ENCODE results near the gene APBA2. TPM values are rescaled to one million over a fixed set of nuclear protein-coding genes. Genes with fewer than 3 reads are reported as not detected.

APBA2 gene
- total RNA-seq, 6 experiments from 2014 or later, result 5.3 to 6.5 (median 6.1) TPM

DNA sequence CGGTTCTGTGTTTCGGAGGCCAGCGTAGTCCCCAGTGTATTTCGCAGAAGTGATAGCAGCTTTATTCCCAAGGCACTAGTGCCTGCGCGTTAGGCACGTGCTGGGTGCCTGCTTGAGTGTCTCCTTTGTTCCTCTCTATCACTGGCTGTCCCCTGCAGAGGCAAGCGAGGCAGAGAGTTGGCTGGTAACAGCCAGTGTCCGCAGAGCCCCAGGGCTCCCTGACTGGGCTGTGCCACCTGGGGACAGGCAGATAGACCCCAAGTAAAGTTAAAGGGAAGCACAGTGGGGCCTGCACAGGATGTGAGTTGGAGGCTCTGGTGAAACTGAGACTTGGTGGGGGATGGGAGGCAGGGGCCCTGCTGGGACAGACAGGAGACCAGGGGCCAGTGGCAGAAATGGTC lies 50.7 kb downstream of the APBA2 start:
- no peak overlapping the region for H3K27ac Mint-ChIP-seq
- DNase-seq, result no peak
- H3K36me3 Mint-ChIP-seq (ENCODE audit: low read depth), result no peaks in the 10 kb centered on the region
- no peak overlapping the region for H3K4me3 Mint-ChIP-seq
- H3K9me3 Mint-ChIP-seq, result peaks cover 5% of the 10 kb centered on the region; the same call in 1 of the 2 replicates
- TF ChIP-seq, protein P1, sequence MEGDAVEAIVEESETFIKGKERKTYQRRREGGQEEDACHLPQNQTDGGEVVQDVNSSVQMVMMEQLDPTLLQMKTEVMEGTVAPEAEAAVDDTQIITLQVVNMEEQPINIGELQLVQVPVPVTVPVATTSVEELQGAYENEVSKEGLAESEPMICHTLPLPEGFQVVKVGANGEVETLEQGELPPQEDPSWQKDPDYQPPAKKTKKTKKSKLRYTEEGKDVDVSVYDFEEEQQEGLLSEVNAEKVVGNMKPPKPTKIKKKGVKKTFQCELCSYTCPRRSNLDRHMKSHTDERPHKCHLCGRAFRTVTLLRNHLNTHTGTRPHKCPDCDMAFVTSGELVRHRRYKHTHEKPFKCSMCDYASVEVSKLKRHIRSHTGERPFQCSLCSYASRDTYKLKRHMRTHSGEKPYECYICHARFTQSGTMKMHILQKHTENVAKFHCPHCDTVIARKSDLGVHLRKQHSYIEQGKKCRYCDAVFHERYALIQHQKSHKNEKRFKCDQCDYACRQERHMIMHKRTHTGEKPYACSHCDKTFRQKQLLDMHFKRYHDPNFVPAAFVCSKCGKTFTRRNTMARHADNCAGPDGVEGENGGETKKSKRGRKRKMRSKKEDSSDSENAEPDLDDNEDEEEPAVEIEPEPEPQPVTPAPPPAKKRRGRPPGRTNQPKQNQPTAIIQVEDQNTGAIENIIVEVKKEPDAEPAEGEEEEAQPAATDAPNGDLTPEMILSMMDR (IDR thresholded peaks at IDR 0.05), result no peak
- no peaks in the 10 kb centered on the region for H3K4me1 Mint-ChIP-seq (ENCODE audit: low read depth)
- peaks cover 2% of the 10 kb centered on the region for H3K27me3 Mint-ChIP-seq (ENCODE audit: insufficient read depth)

- no peak overlapping the region for H3K27ac Mint-ChIP-seq
- no peak overlapping the region for H3K4me3 Mint-ChIP-seq
- DNase-seq, result no peak
- no peaks in the 10 kb centered on the region for H3K4me1 Mint-ChIP-seq (ENCODE audit: low read depth)
- TF ChIP-seq, protein P1 (IDR thresholded peaks at IDR 0.05), result no peak
- H3K36me3 Mint-ChIP-seq (ENCODE audit: low read depth), result 0 out of 2 replicates have a peak, but pooled peaks cover 2% of the 10 kb centered on the region
- H3K27me3 Mint-ChIP-seq (ENCODE audit: insufficient read depth), result peaks cover 2% of the 10 kb centered on the region
- H3K9me3 Mint-ChIP-seq, result peaks cover 5% of the 10 kb centered on the region; the same call in 1 of the 2 replicates
Observed at GRCh38 chr15:28937271-28937670, 51.5 kb downstream of the APBA2 start.

DNA sequence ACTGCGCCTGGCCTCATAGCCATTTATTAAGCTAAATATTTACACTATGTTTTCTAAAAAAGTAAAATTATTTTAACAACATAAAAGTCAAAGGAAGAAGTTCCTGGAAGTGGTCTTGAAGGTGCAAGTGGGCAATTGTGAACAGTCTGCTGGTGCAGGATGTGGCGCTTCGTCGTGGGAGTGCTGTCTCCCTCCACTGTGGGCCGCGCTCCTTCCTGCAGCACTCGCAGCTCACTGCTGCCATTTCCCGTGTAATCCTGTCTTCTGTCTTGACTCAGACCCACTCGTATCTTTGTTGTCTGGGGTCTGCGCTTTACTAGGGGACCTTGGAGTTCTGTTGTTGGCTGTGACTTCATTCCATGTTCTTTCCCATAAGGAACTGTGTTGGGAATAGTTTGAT lies 56.3 kb downstream of the APBA2 start:
- H3K4me1 Mint-ChIP-seq (ENCODE audit: low read depth), result no peaks in the 10 kb centered on the region
- TF ChIP-seq, protein P1 (IDR thresholded peaks at IDR 0.05), result no peak
- H3K4me3 Mint-ChIP-seq, result no peak overlapping the region
- peaks cover 5% of the 10 kb centered on the region; the same call in 1 of the 2 replicates for H3K27me3 Mint-ChIP-seq (ENCODE audit: insufficient read depth)
- 0 out of 2 replicates have a peak, but pooled peaks cover 8% of the 10 kb centered on the region for H3K36me3 Mint-ChIP-seq (ENCODE audit: low read depth)
- H3K9me3 Mint-ChIP-seq, result peaks cover 18% of the 10 kb centered on the region
- H3K27ac Mint-ChIP-seq, result no peak overlapping the region
- DNase-seq, result no peak

GRCh38 chr15:28942571-28942970 lies 56.8 kb downstream of the APBA2 start:
- DNase-seq, result no peak
- Mint-ChIP-seq H3K9me3 (peaks cover 18% of the 10 kb centered on the region), H3K27ac (no peak overlapping the region), H3K4me1 (ENCODE audit: low read depth) (no peaks in the 10 kb centered on the region), H3K27me3 (ENCODE audit: insufficient read depth) (peaks cover 5% of the 10 kb centered on the region; the same call in 1 of the 2 replicates), H3K36me3 (ENCODE audit: low read depth) (0 out of 2 replicates have a peak, but pooled peaks cover 8% of the 10 kb centered on the region), H3K4me3 (no peak overlapping the region)
- TF ChIP-seq, protein P1 (IDR thresholded peaks at IDR 0.05), result no peak

DNA sequence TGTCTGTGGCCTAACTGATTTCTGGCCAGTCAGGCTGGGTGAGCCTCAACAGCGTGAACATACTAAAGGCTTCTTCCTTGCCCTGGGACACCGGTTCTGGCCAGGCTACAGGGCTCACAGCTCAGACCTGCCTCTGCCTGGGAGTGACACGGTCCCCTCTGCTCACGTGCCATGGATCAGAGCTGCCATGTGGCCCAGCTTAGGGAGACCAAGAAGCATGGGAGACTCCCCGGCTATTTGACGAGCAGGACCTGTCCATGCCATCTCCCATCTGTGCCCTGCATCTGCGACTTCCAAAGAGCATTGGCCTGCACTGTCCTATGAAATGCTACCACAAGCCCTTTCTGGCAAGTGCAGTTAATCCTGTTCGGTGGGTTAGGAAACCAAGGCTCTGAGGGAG lies 57.4 kb downstream of the APBA2 start:
- peaks cover 18% of the 10 kb centered on the region for H3K9me3 Mint-ChIP-seq
- H3K36me3 Mint-ChIP-seq (ENCODE audit: low read depth), result 0 out of 2 replicates have a peak, but pooled peaks cover 8% of the 10 kb centered on the region
- TF ChIP-seq, protein P1 (IDR thresholded peaks at IDR 0.05), result no peak
- peaks cover 5% of the 10 kb centered on the region; the same call in 1 of the 2 replicates for H3K27me3 Mint-ChIP-seq (ENCODE audit: insufficient read depth)
- no peak for DNase-seq
- H3K4me3 Mint-ChIP-seq, result no peak overlapping the region
- no peaks in the 10 kb centered on the region for H3K4me1 Mint-ChIP-seq (ENCODE audit: low read depth)
- no peak overlapping the region for H3K27ac Mint-ChIP-seq
